Measurements from ENCODE around the gene TAF1. TPM values are rescaled to one million over a fixed set of nuclear protein-coding genes. Genes with fewer than 3 reads are reported as not detected.

Gene TAF1
- total and polyA plus RNA-seq, 2 of the 8 experiments (the other 6 are each of a cell fraction or from before 2014, with no cell fraction given): 6.3 to 30.2 TPM

- TF ChIP-seq, protein P1, sequence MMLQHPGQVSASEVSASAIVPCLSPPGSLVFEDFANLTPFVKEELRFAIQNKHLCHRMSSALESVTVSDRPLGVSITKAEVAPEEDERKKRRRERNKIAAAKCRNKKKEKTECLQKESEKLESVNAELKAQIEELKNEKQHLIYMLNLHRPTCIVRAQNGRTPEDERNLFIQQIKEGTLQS (IDR thresholded peaks at IDR 0.05; ENCODE audit: insufficient read depth, low read depth, low read length): no peak
These were observed 88.1 kb downstream of the TAF1 start (continued) for GRCh38 chrX:71454222-71454621.

Data from H1 (cell line).